ENCODE data around the gene IL36RN. TPM values are rescaled to one million over a fixed set of nuclear protein-coding genes. Genes with fewer than 3 reads are reported as not detected.

The IL36RN gene
- total RNA-seq, 2 donors from 2014 or later, result not detected

DNA sequence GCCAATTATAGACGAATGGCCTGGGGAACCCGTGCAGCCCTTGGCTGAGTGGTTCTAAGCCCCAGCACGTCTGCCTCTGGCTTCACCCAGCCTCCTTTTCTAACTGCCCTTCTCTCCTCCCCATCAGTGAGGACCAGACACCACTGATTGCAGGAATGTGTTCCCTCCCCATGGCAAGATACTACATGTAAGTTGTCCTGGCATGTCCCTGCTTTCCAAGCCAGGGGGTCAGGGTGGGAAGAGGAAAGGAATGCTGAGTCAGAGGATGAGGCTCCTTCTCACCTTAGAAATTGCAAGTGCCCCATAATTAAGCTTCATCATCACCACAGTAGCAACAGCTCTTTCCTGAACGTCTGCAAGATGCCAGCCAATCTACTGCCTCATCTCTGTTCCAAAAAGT lies 13.6 kb downstream of the IL36RN start:
- no peaks in the 10 kb centered on the region for H3K36me3 Mint-ChIP-seq
- no peak overlapping the region for H3K4me3 Mint-ChIP-seq
- no peak for ATAC-seq
- H3K9me3 Mint-ChIP-seq, result no peaks in the 10 kb centered on the region
- DNase-seq (ENCODE audit: low spot score), result no peak
- no peak overlapping the region for H3K27ac Mint-ChIP-seq
- peaks cover 7% of the 10 kb centered on the region in 2 donors for H3K4me1 Mint-ChIP-seq (ENCODE audit: low read depth in 2 of 2)
- peaks cover 16 to 38% of the 10 kb centered on the region in 2 donors for H3K27me3 Mint-ChIP-seq

DNA sequence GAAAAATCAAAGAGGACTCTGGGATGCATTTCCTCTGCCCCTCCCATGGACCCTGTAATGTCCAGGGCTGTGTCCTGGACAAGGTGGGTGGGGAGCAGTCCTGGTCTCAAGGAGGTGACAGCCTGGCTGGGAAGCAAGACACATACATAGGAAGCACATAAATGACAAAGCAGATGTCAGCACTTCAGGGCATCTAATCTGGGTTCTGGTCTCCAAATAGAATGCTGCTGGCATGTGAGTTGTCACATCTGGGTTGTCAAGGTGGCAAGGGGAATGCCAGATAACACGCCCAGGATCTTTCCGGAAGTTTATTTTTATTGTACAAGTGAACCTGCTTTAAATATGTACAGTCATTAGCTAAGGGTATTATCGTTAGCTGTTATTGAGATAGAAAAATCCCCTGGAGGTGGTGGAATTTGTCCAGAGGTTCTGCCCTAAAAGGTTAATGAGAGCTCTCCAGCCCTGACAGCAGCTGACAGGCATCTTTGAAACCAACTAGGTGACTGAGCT lies 14.4 kb downstream of the IL36RN start:
- Mint-ChIP-seq H3K4me1 (ENCODE audit: low read depth in 2 of 2) (peaks cover 7% of the 10 kb centered on the region in 2 donors), H3K36me3 (no peaks in the 10 kb centered on the region), H3K27ac (no peak overlapping the region), H3K4me3 (no peak overlapping the region), H3K9me3 (no peaks in the 10 kb centered on the region), H3K27me3 (peaks cover 19 to 31% of the 10 kb centered on the region in 2 donors)
- DNase-seq (ENCODE audit: low spot score) (no peak), ATAC-seq (no peak)

DNA sequence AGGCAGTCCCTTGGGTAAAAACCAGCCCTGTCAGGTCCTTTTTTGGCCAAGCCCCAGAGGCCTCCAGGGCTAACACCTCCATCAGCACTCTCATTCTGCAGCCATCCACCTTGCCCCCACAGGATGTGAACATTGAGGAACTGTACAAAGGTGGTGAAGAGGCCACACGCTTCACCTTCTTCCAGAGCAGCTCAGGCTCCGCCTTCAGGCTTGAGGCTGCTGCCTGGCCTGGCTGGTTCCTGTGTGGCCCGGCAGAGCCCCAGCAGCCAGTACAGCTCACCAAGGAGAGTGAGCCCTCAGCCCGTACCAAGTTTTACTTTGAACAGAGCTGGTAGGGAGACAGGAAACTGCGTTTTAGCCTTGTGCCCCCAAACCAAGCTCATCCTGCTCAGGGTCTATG lies 16.0 kb downstream of the IL36RN start:
- Mint-ChIP-seq H3K27ac (no peak overlapping the region), H3K36me3 (no peaks in the 10 kb centered on the region), H3K27me3 (peaks cover 15 to 16% of the 10 kb centered on the region in 2 donors), H3K9me3 (no peaks in the 10 kb centered on the region), H3K4me1 (ENCODE audit: low read depth in 2 of 2) (peaks cover 7% of the 10 kb centered on the region in 2 donors), H3K4me3 (no peak overlapping the region)
- DNase-seq (ENCODE audit: low spot score), result no peak
- peak in 1 of 2 donors; percentile 28 for ATAC-seq

DNA sequence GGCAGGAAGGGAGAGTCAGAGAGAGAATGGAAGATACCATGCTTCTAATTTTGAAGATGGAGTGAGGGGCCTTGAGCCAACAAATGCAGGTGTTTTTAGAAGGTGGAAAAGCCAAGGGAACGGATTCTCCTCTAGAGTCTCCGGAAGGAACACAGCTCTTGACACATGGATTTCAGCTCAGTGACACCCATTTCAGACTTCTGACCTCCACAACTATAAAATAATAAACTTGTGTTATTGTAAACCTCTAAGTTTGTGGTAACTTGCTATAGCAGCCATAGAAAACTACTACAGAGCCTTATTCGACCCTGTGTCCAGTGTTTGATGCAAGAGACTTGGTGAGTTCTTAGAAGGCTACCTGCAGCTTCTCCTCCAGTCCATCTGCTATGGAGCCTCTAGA lies 16.6 kb downstream of the IL36RN start:
- H3K36me3 Mint-ChIP-seq, result no peaks in the 10 kb centered on the region
- DNase-seq (ENCODE audit: low spot score) (no peak), ATAC-seq (no peak)
- H3K27ac Mint-ChIP-seq, result no peak overlapping the region
- peaks cover 7% of the 10 kb centered on the region in 2 donors for H3K4me1 Mint-ChIP-seq (ENCODE audit: low read depth in 2 of 2)
- H3K27me3 Mint-ChIP-seq, result peaks cover 15% of the 10 kb centered on the region in 2 donors
- no peaks in the 10 kb centered on the region for H3K9me3 Mint-ChIP-seq
- H3K4me3 Mint-ChIP-seq, result no peak overlapping the region

DNA sequence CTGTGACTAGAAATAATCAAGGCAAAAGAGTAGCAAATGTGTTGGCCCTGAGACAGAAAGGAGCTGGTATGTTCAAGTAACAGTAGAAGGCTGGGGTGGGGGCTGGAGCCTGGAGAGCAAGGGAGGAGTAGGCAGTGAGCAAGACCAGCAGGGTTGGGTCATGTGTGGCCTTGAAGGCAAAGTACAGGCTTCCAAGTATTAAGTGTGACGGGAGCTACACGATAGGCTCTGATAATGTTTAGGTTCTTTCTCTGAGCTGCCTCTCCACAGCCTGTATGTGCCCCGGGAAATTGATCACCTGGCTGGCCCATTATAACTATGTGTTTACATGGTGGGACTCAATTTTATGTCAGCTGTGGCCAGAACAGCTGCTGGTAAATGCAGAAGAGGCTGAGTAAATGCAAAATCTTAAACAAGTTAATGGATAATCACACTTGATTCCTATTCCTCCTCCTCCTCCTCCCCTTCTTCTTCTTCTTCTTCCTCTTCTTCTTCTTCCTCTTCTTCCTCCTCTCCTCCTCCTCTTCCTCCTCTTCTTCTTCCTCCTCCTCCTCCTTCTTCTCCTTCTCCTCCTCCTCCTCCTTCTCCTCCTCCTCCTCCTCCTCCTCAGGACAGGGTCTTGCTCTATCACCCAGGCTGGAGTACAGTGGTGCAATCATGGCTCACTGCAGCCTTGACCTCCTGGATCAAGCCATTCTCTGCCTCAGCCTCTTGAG lies 18.1 kb downstream of the IL36RN start:
- DNase-seq (ENCODE audit: low spot score) (no peak), ATAC-seq (no peak)
- no peak overlapping the region for H3K27ac Mint-ChIP-seq
- no peaks in the 10 kb centered on the region for H3K9me3 Mint-ChIP-seq
- H3K4me3 Mint-ChIP-seq, result no peak overlapping the region
- no peaks in the 10 kb centered on the region for H3K36me3 Mint-ChIP-seq
- peaks cover 7% of the 10 kb centered on the region in 2 donors for H3K4me1 Mint-ChIP-seq (ENCODE audit: low read depth in 2 of 2)
- peaks cover 15 to 16% of the 10 kb centered on the region in 2 donors for H3K27me3 Mint-ChIP-seq

DNA sequence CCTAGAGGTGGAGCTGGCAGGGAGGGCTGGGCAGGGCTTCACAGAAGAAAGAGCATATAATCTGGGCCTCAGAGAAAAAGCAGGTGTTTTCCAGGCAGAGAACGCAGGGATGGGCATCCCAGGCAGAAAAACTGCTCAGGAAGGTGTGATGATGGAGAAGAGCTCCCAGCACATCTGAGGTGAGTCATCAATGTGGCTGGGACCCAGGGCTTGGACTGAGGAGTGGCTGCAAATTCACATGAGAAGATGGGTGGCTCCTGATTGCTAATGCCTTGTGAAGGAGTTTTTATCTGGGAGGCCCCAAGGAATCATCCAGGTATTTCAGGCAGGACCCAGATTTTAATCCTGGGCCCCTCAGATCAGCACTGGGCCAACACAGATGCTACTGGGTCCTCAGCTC lies 18.9 kb downstream of the IL36RN start:
- Mint-ChIP-seq H3K4me1 (ENCODE audit: low read depth in 2 of 2) (peaks cover 7% of the 10 kb centered on the region in 2 donors), H3K27ac (no peak overlapping the region), H3K9me3 (no peaks in the 10 kb centered on the region), H3K36me3 (no peaks in the 10 kb centered on the region), H3K4me3 (no peak overlapping the region), H3K27me3 (peaks cover 15 to 16% of the 10 kb centered on the region in 2 donors)
- ATAC-seq, result no peak
- no peak for DNase-seq (ENCODE audit: low spot score)

DNA sequence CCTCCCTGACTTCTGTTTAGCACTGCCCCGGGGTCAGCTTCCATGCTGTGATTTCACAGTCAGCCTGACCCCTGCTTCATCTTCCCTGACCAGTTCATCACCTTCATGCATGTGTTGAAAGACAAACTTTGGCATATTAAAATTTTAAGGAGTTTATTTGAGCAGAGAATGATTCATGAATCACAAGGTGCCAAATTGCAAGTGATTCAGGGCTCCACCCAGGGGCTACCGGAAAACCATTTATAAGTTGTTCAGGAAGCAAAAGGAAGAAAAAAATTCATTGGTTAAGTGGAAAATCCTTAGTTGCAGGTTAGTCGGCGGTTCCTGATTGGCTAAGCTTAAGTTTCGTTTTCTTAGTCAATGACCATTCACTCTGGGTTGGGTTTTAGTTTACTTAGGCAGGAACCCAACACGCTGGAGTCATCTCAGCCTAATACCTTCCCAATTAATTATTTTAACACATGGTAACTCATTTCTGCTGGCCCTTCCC lies 19.4 kb downstream of the IL36RN start:
- no peaks in the 10 kb centered on the region for H3K9me3 Mint-ChIP-seq
- H3K27ac Mint-ChIP-seq, result no peak overlapping the region
- H3K36me3 Mint-ChIP-seq, result no peaks in the 10 kb centered on the region
- DNase-seq (ENCODE audit: low spot score), result no peak
- ATAC-seq, result no peak
- H3K4me3 Mint-ChIP-seq, result no peak overlapping the region
- H3K27me3 Mint-ChIP-seq, result peaks cover 16 to 18% of the 10 kb centered on the region in 2 donors
- H3K4me1 Mint-ChIP-seq (ENCODE audit: low read depth in 2 of 2), result peaks cover 7% of the 10 kb centered on the region in 2 donors

DNA sequence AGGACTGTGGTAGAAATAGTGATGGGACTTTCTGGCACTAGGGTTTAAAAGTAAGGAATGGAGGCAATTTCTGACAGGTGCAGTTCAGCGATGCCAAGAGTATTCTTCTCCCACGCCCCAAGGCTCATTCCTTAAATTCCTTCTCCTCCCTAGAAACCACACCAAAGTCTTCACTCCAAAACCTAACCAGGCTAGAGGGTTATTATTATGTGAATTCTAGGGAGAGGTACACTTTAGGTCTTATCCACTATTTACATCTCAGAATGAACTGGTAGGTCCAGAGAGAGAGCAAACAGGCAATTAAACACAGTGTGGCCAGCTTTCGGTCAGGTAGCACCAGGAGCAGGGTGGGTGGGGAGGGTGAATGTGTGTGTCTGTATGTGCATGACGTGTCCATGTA lies 20.1 kb downstream of the IL36RN start:
- Mint-ChIP-seq H3K27me3 (peaks cover 16 to 18% of the 10 kb centered on the region in 2 donors), H3K4me1 (ENCODE audit: low read depth in 2 of 2) (peaks cover 7% of the 10 kb centered on the region in 2 donors), H3K27ac (no peak overlapping the region), H3K4me3 (no peak overlapping the region), H3K9me3 (no peaks in the 10 kb centered on the region), H3K36me3 (no peaks in the 10 kb centered on the region)
- ATAC-seq (no peak), DNase-seq (ENCODE audit: low spot score) (no peak)

DNA sequence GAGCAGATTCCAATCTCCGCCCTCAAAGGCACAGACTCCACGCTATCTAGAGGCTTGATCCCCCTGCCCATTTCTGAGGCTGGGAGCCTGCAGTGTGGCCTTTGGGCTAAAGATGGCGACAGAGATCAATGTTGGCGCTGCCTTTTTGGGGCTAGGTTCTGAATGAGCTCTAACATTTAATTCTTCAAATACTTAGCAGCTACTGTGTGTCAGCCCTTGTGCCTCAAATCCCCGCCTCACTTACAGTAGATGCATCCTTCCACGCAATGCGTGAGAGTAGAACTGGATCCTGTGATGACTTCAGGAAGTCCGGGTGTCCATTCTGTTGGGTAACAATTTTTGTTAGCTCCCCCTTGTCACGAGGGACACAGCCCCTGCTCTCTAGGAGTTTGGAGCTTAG lies 21.1 kb downstream of the IL36RN start:
- Mint-ChIP-seq H3K4me3 (no peak overlapping the region), H3K27me3 (peaks cover 19 to 24% of the 10 kb centered on the region in 2 donors), H3K27ac (no peak overlapping the region), H3K9me3 (no peaks in the 10 kb centered on the region), H3K4me1 (ENCODE audit: low read depth in 2 of 2) (peaks cover 8% of the 10 kb centered on the region in 2 donors), H3K36me3 (no peaks in the 10 kb centered on the region)
- no peak for DNase-seq (ENCODE audit: low spot score)
- ATAC-seq, result peak; percentile 67 to 68

DNA sequence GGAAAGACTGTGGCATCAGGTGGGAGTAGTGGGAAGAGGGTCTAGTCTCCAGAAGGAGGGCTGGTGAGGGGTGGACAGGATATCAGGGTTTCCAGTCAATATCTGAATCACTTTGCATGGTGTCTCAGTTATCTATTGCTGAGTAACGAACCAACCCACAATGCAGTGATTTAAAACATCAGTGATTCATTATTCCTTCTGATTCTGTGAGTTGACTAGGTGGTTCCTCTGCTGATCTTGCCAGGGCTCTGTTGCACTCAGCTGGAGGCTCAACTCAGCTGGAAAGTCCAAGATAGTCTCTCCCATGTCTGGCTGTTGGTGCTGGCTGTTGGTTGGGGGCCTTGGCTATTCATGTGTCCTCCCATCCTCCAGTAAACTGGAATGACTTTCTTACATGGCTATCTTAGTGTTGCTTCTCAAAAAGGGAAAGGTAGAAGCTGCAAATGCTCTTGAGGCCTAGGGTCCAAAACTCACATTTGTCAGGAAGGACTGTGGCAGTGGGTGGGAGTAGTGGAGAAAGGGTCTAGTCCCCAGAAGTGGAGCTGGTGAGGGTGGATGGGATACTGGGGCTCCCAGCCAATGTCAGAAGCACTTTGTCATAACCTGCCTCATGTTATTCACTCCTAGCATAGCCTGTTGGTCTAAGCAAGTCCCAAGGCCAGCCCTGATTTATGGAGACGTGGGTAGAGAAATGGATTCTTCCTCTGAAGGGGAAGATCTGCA lies 22.7 kb downstream of the IL36RN start:
- no peak for DNase-seq (ENCODE audit: low spot score)
- Mint-ChIP-seq H3K4me3 (no peak overlapping the region), H3K27ac (no peak overlapping the region), H3K4me1 (ENCODE audit: low read depth in 2 of 2) (peaks cover 9 to 10% of the 10 kb centered on the region in 2 donors), H3K9me3 (no peaks in the 10 kb centered on the region), H3K36me3 (no peaks in the 10 kb centered on the region), H3K27me3 (peaks cover 22 to 26% of the 10 kb centered on the region in 2 donors)
- ATAC-seq, result no peak

DNA sequence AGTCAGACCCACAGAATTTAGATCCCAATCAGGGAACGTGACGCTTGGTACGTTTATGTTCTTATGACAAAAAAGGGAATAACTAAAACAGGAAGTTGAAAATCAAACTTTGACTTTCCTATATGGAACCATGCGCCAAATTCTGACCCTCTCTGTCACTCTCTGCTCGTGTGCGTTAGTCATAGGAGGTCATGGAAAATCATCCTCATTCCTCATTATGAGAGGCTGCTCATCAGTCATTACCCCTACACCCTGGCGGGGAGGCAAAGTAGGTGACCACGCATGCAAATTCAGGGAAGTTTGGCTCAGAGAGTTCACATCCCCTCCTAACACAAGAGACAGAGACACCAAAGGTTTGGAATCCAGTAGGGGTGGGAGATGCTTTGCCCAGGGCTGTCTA lies 24.3 kb downstream of the IL36RN start:
- Mint-ChIP-seq H3K9me3 (no peaks in the 10 kb centered on the region), H3K4me1 (ENCODE audit: low read depth in 2 of 2) (peaks cover 9 to 10% of the 10 kb centered on the region in 2 donors), H3K27ac (no peak overlapping the region), H3K27me3 (peaks cover 15 to 23% of the 10 kb centered on the region in 2 donors), H3K4me3 (no peak overlapping the region), H3K36me3 (no peaks in the 10 kb centered on the region)
- no peak for ATAC-seq
- no peak for DNase-seq (ENCODE audit: low spot score)

DNA sequence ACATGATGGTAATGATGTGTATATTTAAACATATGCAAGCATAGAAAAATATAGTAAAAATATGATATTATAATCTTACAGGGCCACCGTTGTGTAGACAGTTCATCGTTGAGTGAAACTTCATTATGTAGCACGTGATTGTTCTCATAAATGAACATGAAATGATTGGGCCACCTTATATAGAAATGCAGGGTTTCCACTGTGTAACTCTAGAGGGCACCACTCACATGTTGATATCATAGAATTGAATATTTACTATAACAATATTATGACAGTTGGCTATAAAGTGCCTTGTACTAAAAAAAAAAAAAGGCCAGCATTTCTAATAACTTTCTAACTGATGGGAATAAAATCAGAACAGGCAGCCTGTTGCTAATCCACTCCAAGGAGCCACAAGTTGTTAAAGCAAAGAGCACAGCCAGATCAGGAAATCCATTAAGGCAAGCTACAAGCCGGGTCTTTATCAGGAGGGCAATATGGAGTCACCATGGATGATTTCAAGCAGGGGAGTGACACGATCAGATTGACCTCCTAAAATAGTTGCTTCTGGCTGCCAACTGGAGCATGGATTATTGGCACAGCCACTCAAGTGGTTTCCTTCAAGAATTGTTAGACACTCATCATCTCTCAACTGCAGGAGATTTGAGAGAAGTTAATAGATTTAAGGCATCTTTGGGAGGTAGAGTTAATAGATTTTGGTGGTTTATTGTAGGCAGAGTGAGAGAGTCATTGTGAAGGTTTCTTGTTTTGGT lies 25.4 kb downstream of the IL36RN start:
- Mint-ChIP-seq H3K27ac (peak overlapping the region in 1 of 2 donors; percentile 22), H3K4me3 (no peak overlapping the region), H3K36me3 (no peaks in the 10 kb centered on the region), H3K4me1 (ENCODE audit: low read depth in 2 of 2) (peaks cover 9 to 10% of the 10 kb centered on the region in 2 donors), H3K27me3 (peaks cover 15 to 23% of the 10 kb centered on the region in 2 donors), H3K9me3 (no peaks in the 10 kb centered on the region)
- ATAC-seq, result peak; percentile 52 to 66
- no peak for DNase-seq (ENCODE audit: low spot score)

DNA sequence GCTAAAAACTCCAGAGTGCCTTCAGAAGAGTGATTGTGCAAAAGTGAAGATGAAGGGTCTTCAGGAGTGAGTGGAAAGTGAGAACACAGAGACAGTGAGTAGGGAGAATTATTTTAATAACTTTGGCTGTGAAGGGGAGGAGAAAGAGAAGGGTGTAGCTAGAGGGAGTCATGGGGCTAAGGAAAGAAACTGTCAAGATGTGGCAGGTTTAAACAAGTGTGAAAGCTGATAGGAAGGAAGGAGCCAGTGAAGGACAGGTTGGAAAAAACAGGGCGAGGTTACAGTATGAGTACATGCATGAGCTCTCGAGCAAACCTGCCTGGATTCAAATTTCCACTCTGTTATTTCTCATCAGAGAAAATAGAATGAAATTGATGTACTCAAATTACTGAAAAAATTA lies 26.5 kb downstream of the IL36RN start:
- Mint-ChIP-seq H3K4me3 (no peak overlapping the region), H3K27me3 (peaks cover 15 to 23% of the 10 kb centered on the region in 2 donors), H3K36me3 (no peaks in the 10 kb centered on the region), H3K27ac (peak overlapping the region in 1 of 2 donors; percentile 22), H3K9me3 (no peaks in the 10 kb centered on the region), H3K4me1 (ENCODE audit: low read depth in 2 of 2) (peaks cover 9 to 10% of the 10 kb centered on the region in 2 donors)
- no peak for ATAC-seq
- no peak for DNase-seq (ENCODE audit: low spot score)

Data from natural killer cell treated with Interleukin-12 subunit alpha and Interleukin-12 subunit beta and Interleukin-15 and Interleukin-18, amount 100 ng/mL, for 72 hours (primary cell).